ENCODE measurements around the gene PSMA5.

GRCh38 chr1:109402025-109402424, 24.2 kb downstream of the PSMA5 start:
- TF ChIP-seq POLR2A (IDR thresholded peaks at IDR 0.05), result no peak
- no peak for TF ChIP-seq CTCF (IDR thresholded peaks at IDR 0.05)
- no peak for TF ChIP-seq EP300 (IDR thresholded peaks at IDR 0.05)
